ENCODE measurements around the gene ATXN1. TPM values are rescaled to one million over a fixed set of nuclear protein-coding genes. Genes with fewer than 3 reads are reported as not detected.

The ATXN1 gene
- total and polyA plus RNA-seq, 2 of the 13 experiments (the other 11 are each of a cell fraction or from before 2014, with no cell fraction given) = 20.7 to 39.5 TPM

DNA sequence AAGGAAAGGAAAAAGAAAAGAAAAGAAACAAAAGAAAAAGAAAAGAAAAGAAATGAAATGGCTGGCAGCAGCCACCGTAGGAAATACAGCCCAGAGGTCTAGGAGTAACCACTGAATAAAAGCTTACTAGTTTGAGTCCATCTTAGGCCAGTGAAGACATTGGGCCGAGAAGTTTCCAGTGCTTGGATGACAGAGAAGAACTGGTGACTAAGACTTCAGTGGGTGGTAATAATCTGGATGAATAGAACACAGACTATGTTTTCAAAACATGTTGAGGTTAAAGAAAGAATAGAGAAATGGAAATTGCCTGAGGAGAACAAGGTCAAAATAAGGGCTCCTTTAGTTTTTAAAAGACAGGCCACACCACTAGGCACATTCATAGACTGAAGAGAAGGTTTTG is 198.8 kb downstream of the ATXN1 start:
- BruUV-seq (replicated peaks) = no TSS peak
- Histone ChIP-seq H3K9ac (ENCODE audit: insufficient read depth, low read depth, low read length) (no peak overlapping the region), H3K36me3 (replicated peaks in 1 of 2; ENCODE audit: control insufficient read depth in 1 of 2, insufficient read depth in 2 of 2, low read length in 2 of 2) (peaks cover 3 to 9% of the 10 kb centered on the region in 2 experiments; a peak in 4 of 5 replicates), H3K4me3 (replicated peaks in 1 of 3; ENCODE audit: insufficient read depth in 1 of 3, low read depth in 2 of 3, low read length in 3 of 3) (no peak overlapping the region), H2AFZ (ENCODE audit: low read length) (no peak overlapping the region), H3K9me3 (ENCODE audit: low read length) (no peaks in the 10 kb centered on the region), H3K27ac (ENCODE audit: extremely low read length, insufficient read depth, low read length) (no peak overlapping the region), H3K4me2 (ENCODE audit: low read depth, low read length) (no peak overlapping the region), H4K20me1 (ENCODE audit: insufficient read depth, low read length) (no peaks in the 10 kb centered on the region), H3K79me2 (ENCODE audit: insufficient read depth, low read length) (no peaks in the 10 kb centered on the region), H3K4me1 (ENCODE audit: insufficient read depth, low read length) (peaks cover 16% of the 10 kb centered on the region), H3K27me3 (ENCODE audit: control insufficient read depth in 1 of 2, insufficient read depth in 2 of 2, low read length in 2 of 2) (no peaks in the 10 kb centered on the region)
- intact Hi-C loops (cut with micrococcal nuclease; ENCODE audit: unreplicated experiment) = no loop called here
- ChIA-PET CTCF (ENCODE audit: low intra/inter-chr PET ratio, low total read pairs) (no interaction called here), POLR2A (no interaction called here)
- DNase-seq (ENCODE audit: low spot score) (no peak), FAIRE-seq (no peak), ATAC-seq (no peak)
- WGBS (ENCODE audit: low lambda C conversion rate) = 99% methylated on average over 2 of the region's 2 CpGs
- TF ChIP-seq TCF7 (IDR thresholded peaks at IDR 0.05; ENCODE audit: low read depth) (no peak), NFKB2 (CRISPR knock-in tag; IDR thresholded peaks at IDR 0.05; ENCODE audit: borderline replicate concordance) (no peak)
- in situ Hi-C loops (cut with HindIII; ENCODE audit: extremely low pct_ligation_motif_present, low pct_unique_long_range_greater_than_20kb) = no loop called here

DNA sequence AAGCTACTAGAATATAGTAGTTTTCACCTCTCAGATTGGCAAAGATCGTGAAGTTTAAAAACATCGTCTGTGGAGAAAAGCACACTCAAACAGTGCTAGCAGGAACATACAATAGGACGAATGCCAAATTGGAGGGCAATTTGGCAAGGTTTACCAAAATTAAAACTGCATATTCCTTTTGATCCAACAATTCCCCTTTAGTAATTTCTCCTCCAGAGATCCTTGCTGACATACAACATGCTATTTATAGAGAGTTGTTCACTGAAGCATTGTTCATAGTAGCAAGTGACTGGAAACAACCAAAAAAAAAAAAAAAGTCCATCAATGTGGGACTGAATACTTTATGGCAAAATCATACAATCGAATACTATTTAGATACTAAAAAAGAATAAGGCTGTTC is 202.2 kb downstream of the ATXN1 start:
- ATAC-seq = no peak
- H3K27ac ChIP-seq (ENCODE audit: extremely low read length, insufficient read depth, low read length) = no peak overlapping the region
- H3K4me2 ChIP-seq (ENCODE audit: low read depth, low read length) = no peak overlapping the region
- no TSS peak for BruUV-seq (replicated peaks)
- ChIA-PET POLR2A (no interaction called here), CTCF (ENCODE audit: low intra/inter-chr PET ratio, low total read pairs) (no interaction called here)
- intact Hi-C loops (cut with micrococcal nuclease; ENCODE audit: unreplicated experiment) = no loop called here
- 94% methylated on average over 4 of the region's 4 CpGs for WGBS (ENCODE audit: low lambda C conversion rate)
- H3K27me3 ChIP-seq (ENCODE audit: control insufficient read depth in 1 of 2, insufficient read depth in 2 of 2, low read length in 2 of 2) = no peaks in the 10 kb centered on the region
- no peak overlapping the region for H3K9ac ChIP-seq (ENCODE audit: insufficient read depth, low read depth, low read length)
- no peak overlapping the region for H3K4me3 ChIP-seq (replicated peaks in 1 of 3; ENCODE audit: insufficient read depth in 1 of 3, low read depth in 2 of 3, low read length in 3 of 3)
- H3K79me2 ChIP-seq (ENCODE audit: insufficient read depth, low read length) = no peaks in the 10 kb centered on the region
- H2AFZ ChIP-seq (ENCODE audit: low read length) = no peak overlapping the region
- in situ Hi-C loops (cut with HindIII; ENCODE audit: extremely low pct_ligation_motif_present, low pct_unique_long_range_greater_than_20kb) = no loop called here
- no peak for FAIRE-seq
- peaks cover 7% of the 10 kb centered on the region for H3K4me1 ChIP-seq (ENCODE audit: insufficient read depth, low read length)
- no peaks in the 10 kb centered on the region for H3K9me3 ChIP-seq (ENCODE audit: low read length)
- no peaks in the 10 kb centered on the region for H4K20me1 ChIP-seq (ENCODE audit: insufficient read depth, low read length)
- no peak for TF ChIP-seq SAFB2 (CRISPR knock-in tag; IDR thresholded peaks at IDR 0.05; ENCODE audit: borderline replicate concordance, low read depth)
- TF ChIP-seq FUBP1 (CRISPR knock-in tag; IDR thresholded peaks at IDR 0.05; ENCODE audit: borderline replicate concordance) = no peak
- no peak for TF ChIP-seq KAT2B (IDR thresholded peaks at IDR 0.05; ENCODE audit: borderline replicate concordance, low read depth, low read length)
- TF ChIP-seq TCF7 (IDR thresholded peaks at IDR 0.05; ENCODE audit: low read depth) = no peak
- TF ChIP-seq ZNF512 (CRISPR knock-in tag; IDR thresholded peaks at IDR 0.05) = no peak
- TF ChIP-seq YY1 (IDR thresholded peaks at IDR 0.05; ENCODE audit: insufficient read depth, insufficient replicate concordance, low read depth, low read length) = no peak
- no peak for DNase-seq (ENCODE audit: low spot score)
- H3K36me3 ChIP-seq (replicated peaks in 1 of 2; ENCODE audit: control insufficient read depth in 1 of 2, insufficient read depth in 2 of 2, low read length in 2 of 2) = peaks cover 3 to 9% of the 10 kb centered on the region in 2 experiments; a peak in 4 of 5 replicates
